HFFc6 (cell line): ENCODE data around the gene PPP1R10. TPM values are rescaled to one million over a fixed set of nuclear protein-coding genes. Genes with fewer than 3 reads are reported as not detected.
"Not testable (repeated sequence)": the region's sequence is repeated elsewhere in the genome, so short reads cannot be mapped to it uniquely, and the experiment has no call there.

ENCODE experiments used
- DNase-seq: peaks from one replicate; pipeline ENCODE4 v3.0.0-alpha.2; 2018
- H3K27ac Mint-ChIP-seq: 2 replicates; pipeline ENCODE4 v1.8.0; 2020; ENCODE audit warnings: mild to moderate bottlenecking, mixed read lengths
- H3K27me3 Mint-ChIP-seq: 2 replicates; pipeline ENCODE4 v1.8.0; 2021; ENCODE audit warnings: mild to moderate bottlenecking, moderate library complexity, mixed read lengths; ENCODE audit not compliant: insufficient read depth
- H3K36me3 Mint-ChIP-seq: 2 replicates; pipeline ENCODE4 v1.8.0; 2021; ENCODE audit warnings: low read depth, mixed read lengths
- H3K4me1 Mint-ChIP-seq: 2 replicates; pipeline ENCODE4 v1.8.0; 2020; ENCODE audit warnings: low read depth, mixed read lengths
- H3K4me3 Mint-ChIP-seq: 2 replicates; pipeline ENCODE4 v1.8.0; 2020; ENCODE audit warnings: mild to moderate bottlenecking, moderate library complexity, mixed read lengths
- H3K9me3 Mint-ChIP-seq: 2 replicates; pipeline ENCODE4 v1.8.0; 2020; ENCODE audit warnings: mild to moderate bottlenecking, mixed read lengths
- CTCF ChIP-seq: fragments of 200-600 bp; sonication (generic); IDR thresholded peaks from 2 replicates; pipeline ENCODE4 v1.5.0; 2021; ENCODE audit warnings: antibody characterized with exemption, mild to moderate bottlenecking
- total RNA-seq, 6 experiments: library from RNA; stranded (reverse); fragmentation: NEBNext Ultra II Directional; extraction: Animal tissue kit (Norgen Biotek cat#: 25700); gene quantifications; 2 replicates in 1 of 6; 3 replicates in 5 of 6; pipeline ENCODE4 v1.2.3, GENCODE V29; 2021

The PPP1R10 gene
- total RNA-seq, 6 experiments from 2014 or later = 62.4 to 75.4 (median 71.2) TPM

- Mint-ChIP-seq H3K27ac (peak overlapping the region; percentile 37; the same call in 1 of the 2 replicates), H3K4me1 (no peaks in the 10 kb centered on the region), H3K9me3 (no peaks in the 10 kb centered on the region), H3K27me3 (peaks cover 12% of the 10 kb centered on the region), H3K4me3 (no peak overlapping the region), H3K36me3 (peaks cover 31% of the 10 kb centered on the region)
- DNase-seq = no peak
- no peak for TF ChIP-seq CTCF
These were observed 17.3 kb downstream of the PPP1R10 start for GRCh38 chr6:30599625-30600324.

GRCh38 chr6:30598912-30599624 lies 18.0 kb downstream of the PPP1R10 start:
- DNase-seq = no peak
- H3K4me1 Mint-ChIP-seq = no peaks in the 10 kb centered on the region
- no peak overlapping the region; the same call in 1 of the 2 replicates for H3K27ac Mint-ChIP-seq
- no peaks in the 10 kb centered on the region for H3K9me3 Mint-ChIP-seq
- H3K36me3 Mint-ChIP-seq = peaks cover 26% of the 10 kb centered on the region
- H3K4me3 Mint-ChIP-seq = no peak overlapping the region
- no peak for TF ChIP-seq CTCF
- peaks cover 12% of the 10 kb centered on the region for H3K27me3 Mint-ChIP-seq

GRCh38 chr6:30597315-30598144 lies 19.5 kb downstream of the PPP1R10 start:
- H3K36me3 Mint-ChIP-seq = peaks cover 13% of the 10 kb centered on the region
- TF ChIP-seq CTCF = peak; percentile 88

GRCh38 chr6:30592287-30592686 lies 24.8 kb downstream of the PPP1R10 start:
- Mint-ChIP-seq H3K4me3 (no peak overlapping the region), H3K27ac (no peak overlapping the region), H3K4me1 (peaks cover 14% of the 10 kb centered on the region), H3K36me3 (peaks cover 33% of the 10 kb centered on the region), H3K27me3 (peaks cover 9% of the 10 kb centered on the region), H3K9me3 (no peaks in the 10 kb centered on the region)
- DNase-seq = no peak
- TF ChIP-seq CTCF = no peak

More at GRCh38 chr6:30597315-30598144, 19.5 kb downstream of the PPP1R10 start:
- DNase-seq = peak; percentile 85
- Mint-ChIP-seq H3K4me3 (peak overlapping the region; percentile 6; the same call in 1 of the 2 replicates), H3K27me3 (peaks cover 12% of the 10 kb centered on the region), H3K27ac (peak overlapping the region; percentile 60)
- H3K4me1 Mint-ChIP-seq, H3K9me3 Mint-ChIP-seq: not testable (repeated sequence)

GRCh38 chr6:30591008-30591407 lies 26.0 kb downstream of the PPP1R10 start:
- TF ChIP-seq CTCF = no peak

More at GRCh38 chr6:30591008-30591407, 26.0 kb downstream of the PPP1R10 start:
- peaks cover 14% of the 10 kb centered on the region for H3K4me1 Mint-ChIP-seq
- peaks cover 6% of the 10 kb centered on the region for H3K27me3 Mint-ChIP-seq
- peaks cover 42% of the 10 kb centered on the region for H3K36me3 Mint-ChIP-seq
- peak overlapping the region; percentile 58 for H3K27ac Mint-ChIP-seq
- no peak overlapping the region for H3K4me3 Mint-ChIP-seq
- no peaks in the 10 kb centered on the region for H3K9me3 Mint-ChIP-seq
- no peak for DNase-seq
